NCI-H460 (cell line): ENCODE data around the gene NAT9. TPM values are rescaled to one million over a fixed set of nuclear protein-coding genes. Genes with fewer than 3 reads are reported as not detected.

Experiments
- DNase-seq: peaks from one replicate; pipeline ENCODE4 v3.0.0-alpha.2; 2016; ENCODE audit warnings: low read depth; ENCODE audit errors: extremely low read depth
- total RNA-seq: library from RNA; depleted of rRNA; stranded (reverse); fragments of >200 nt; shearing (Covaris generic); gene quantifications from 2 replicates; pipeline ENCODE4 v1.2.3, GENCODE V29; 2014

Gene NAT9
- total RNA-seq, 1 experiment from 2014 or later, result 33.8 TPM

DNA sequence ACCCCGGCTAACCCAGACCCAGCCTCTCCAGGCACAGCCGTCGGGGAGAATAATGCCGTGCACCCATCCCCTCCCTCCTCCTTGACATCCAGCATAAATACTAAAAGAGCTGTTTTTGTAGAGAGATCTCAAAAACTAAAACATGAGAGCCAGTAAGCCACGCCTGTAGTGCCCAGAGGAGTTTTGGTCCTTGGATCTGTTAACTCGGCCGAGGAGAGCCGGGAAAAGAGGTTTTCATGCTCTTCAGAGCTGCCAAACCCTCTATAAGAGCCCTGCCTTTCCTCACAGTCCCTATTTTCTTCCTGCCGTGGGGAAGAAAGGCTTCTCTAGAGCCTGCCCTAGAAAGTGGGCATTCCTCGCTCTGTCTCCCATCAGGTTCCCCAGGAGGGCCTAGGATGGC is 30.2 kb upstream of the NAT9 start:
- DNase-seq, result no peak

DNA sequence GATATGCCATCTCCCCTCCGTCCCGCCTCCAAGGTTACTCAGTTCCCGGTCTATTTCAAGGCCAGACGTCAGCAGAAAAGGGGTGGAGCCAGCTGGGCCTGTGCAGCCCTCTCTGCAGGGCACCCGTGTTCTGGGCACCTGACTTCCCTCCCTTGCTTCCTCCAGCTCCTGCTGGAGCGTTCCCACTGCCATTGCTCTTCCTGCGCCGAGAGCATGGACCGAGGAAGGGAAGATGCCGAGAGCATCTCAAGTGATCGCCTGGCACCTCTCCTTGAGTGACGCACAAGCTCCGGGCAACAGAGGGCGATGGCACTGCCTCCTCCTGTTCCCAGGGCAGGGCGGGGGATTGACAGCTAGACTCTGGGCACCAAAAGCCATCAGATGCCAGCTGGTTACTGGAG is 29.4 kb upstream of the NAT9 start:
- DNase-seq, result no peak

DNA sequence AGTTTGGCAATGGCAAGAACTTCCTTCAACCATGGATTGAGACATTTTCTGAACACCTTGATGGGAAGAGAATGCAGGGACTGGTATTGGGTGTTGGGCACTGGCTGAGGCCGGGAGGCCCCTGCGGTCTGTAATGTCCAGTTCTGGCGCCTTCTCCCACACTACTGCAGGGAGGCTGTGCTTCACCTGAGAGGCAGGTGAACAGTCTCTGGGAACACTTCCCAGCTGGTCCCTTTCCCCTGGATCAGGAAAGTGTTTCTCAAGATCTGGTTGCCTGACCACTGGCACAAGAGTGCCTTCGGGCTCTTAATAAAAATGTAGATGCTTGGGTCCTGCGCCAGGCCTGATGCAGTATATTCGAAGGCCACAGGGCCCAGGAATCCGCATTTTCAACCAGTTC is 28.5 kb upstream of the NAT9 start:
- no peak for DNase-seq

DNA sequence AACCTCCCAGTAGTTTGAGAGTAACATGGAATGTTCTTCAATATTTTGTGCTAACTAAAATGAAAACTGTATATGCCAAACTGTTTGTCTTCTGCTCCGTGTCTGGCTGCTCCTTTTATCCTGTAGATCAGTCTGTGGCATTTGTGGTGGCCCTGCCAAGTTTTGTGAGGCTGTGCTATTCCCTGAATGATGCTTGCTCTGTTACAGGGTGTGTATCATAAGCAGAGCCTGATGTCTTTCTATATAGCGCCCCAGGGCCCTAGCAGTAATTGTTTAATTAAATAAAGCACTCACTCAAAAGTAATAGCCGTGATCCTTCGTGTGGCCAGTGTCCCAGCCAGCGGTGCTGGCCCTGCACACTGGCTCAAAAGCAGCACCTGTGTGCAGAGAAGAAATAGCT is 27.8 kb upstream of the NAT9 start:
- no peak for DNase-seq

DNA sequence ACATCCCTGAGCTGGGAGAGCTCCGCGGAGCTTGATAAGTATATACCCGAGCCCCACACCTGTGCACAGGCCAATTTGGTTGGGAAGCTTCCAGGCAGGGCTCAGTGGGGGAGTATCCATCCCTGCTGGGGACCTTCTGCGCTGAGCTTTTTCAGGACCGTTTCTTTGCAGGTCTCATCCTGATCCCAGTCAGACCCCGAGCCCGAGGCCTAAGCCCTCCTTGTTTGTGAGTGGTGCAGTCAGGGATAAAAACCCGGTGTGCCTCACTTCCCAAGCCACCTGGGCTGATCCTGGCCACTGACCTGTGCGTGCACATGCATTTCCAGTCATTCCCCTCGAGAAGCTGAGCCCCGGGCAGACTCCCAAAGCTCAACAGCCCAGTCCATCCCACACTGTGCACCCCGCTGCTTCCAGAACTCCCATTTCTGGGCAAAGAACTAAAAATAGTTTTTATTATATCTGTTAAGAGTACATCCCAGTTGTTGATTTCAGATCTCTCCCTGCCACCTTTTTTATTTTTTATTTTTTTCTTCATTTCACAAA is 27.3 kb upstream of the NAT9 start:
- no peak for DNase-seq

DNA sequence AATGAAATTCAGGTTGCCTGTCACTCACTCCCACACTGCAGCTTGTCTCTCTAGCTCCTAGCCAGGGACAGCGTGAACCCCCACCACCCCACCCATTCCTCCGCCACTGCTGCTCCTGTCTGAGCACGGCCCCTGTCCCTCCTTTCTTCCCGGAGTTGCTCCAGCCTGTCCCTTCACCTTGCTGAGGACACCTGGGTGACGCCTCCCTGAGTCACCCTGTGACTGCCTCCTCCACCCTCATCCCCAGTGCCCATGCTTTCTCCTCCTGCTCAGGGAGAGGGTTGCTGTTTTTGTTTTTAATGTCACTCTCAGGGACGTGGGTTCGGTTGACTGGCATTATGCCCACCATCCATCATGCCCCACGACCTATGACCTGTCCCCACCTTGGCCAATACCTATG is 25.8 kb upstream of the NAT9 start:
- no peak for DNase-seq

DNA sequence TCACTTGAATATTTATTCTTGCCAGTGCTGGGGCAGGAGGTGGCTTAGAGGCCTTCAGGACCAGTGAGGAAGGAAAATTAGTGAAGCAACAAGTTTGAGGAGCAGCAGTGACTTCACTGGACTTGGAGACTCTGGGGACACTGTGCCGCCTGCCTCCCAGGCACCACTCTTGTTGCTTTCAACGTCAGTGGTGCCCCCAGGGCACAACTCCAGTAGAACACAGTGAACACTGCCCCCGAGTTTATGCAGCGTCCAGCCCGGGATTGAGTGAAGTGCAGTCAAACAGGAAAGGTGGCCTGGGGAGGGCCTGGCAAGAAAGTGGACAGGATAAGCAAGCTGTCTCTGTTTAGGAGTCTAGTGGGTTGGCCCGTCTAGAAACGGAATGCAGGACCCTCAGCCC is 24.4 kb upstream of the NAT9 start:
- DNase-seq, result no peak

DNA sequence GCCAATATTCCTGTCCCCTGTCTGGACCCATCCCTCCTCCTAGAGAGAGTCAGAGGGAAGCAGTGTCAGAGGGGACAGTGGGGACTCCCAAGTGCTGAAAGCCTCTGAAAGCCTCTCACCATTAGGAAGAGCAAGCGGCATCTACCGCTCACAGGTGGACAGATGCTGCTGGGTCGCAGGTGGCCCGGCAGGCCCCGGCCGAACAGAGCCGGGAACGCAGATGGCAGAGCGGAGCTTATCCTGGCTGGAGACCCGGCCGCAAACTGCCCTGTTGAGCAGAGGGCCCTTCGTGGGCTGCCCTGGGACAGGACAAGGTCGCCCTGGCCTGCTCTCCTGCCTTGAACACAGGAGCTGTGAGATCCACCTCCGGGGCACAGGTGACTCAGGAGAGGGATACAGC is 23.0 kb upstream of the NAT9 start:
- no peak for DNase-seq

DNA sequence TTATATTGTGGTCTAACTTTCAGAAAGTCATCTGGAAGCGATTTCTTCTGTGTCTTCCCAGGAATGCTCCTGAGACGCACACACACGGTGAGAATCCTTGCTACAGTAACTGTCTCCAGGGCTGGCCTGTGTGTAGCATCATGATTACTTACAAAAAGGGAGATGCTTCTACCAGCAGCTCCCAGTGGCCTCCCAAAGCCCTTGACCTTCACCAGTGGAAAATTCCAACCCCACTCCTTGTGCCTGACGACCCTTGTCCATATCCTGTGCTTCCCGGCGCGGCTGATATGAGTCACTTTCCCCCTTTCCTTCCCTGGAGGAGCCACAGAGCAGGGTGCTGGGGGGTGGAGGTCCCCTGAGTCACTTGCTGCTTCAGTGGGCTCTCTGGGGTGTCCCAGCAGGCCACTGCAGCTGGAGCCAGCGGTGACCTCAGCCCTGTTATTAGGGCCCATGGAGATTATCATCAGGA is 22.1 kb upstream of the NAT9 start:
- DNase-seq, result no peak

DNA sequence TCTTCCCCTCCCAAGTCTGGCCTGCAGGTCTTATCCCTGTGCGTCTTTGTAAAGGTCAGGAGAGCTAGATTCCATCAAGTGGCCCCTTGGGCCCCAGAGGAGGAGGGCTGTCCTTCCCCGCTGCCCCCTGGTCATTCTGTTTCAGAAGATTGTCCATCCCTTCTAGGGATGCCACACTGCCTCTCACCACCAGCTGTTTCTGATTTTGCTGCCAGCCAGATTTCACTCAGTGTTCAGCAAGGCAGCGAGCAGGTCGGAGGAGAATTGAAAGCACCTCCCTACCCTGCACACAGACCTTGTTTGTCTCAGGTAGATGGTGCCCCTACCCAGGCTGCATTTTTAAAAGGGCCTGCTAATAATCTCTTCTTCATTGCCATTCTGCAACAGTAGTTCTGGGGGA is 21.7 kb upstream of the NAT9 start:
- DNase-seq, result no peak

DNA sequence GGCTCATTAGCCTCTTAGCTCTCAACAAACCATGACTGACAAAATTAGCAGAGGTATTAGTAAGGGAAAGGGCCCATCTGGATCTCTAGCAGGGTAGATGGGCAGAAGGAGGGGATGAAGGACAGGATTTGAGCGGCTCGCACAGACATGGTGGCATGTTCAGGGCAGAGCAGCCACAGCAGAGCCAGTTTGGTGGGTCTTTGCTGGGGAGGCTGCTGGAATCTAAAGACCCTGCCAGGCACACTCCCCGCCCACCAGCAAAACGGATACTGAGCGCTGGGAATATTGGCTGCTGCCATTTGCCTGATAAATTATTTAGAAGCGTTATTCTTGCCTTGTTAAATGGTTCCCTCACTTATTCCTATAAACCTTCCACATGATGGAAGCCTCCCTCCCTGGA is 20.7 kb upstream of the NAT9 start:
- DNase-seq, result no peak

DNA sequence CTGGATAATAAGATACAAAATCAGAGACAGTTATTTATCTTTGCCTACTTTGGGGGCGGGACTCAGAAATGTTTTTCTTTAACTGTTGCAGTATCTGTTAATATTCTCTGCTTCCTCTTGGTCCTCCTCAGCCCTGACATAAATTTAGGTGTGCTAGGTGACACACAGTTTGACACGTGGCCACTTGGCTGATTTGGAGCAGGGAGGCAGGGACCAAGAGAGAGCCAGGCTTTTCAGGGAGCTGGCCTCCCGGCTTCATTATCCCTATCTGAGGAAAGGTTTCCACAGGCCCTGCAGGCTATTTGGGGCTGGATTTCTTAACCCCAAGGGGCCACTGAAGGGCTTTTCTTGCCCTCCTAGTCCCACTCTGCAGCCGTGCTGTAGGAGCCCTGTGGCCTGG is 20.1 kb upstream of the NAT9 start:
- no peak for DNase-seq

DNA sequence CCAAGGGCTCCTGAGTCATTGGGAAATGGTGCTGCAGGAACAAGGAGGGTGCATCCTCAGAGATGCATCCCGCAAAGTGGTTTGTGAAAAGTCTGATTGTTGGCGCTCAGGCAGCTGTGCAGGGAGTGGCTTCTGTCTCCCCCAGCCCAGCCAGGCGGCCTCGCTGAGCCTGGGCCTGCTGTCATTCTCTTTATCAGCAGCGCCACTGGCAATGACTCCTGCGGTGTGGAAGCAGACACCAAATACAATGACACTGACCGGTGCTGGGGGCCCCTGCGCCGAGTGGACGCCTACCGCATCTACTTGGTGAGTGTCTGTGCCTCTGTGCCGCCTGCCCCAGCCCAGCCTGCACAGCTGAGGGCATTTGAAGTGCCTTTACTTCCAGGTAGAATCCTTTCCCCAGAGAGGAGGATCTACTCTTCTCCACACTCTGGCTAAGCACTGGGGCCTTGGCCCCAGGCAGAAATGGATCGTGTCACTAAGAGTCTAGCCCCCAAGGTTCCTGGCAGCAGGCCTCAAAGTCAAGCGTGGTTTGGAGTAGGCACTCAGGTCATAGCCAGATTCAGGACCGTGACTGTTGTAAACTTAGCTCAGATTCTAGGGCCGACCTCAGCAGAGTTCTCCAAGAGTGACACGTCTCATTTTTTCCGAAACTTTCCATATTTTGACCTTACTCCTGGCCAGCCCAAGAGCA is 19.3 kb upstream of the NAT9 start:
- DNase-seq, result no peak

DNA sequence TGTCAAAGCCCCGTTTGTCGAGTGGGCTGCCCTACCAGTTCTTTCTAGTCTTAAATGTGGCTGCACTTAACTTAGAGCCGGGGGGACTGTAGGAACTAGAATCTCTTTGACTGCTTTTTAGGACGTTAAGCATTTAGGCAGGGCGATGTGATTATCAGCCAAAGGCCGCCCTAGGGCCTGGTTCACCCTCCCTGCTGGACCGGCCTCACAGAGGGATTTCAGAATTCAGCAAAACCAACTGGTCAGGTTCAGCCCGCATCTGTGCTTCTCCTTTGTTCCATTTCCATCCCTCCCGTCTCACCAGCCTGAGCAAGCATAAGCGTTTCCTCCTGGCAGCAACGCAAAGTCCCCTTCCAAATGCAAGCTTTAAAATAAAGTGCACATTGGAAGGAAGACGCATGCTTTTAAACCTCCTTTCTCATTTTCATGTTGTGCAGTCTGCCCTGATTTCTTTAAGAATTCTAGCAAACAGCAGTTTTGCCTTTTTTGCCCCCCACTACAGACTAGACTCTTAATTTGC is 16.5 kb upstream of the NAT9 start:
- no peak for DNase-seq

DNA sequence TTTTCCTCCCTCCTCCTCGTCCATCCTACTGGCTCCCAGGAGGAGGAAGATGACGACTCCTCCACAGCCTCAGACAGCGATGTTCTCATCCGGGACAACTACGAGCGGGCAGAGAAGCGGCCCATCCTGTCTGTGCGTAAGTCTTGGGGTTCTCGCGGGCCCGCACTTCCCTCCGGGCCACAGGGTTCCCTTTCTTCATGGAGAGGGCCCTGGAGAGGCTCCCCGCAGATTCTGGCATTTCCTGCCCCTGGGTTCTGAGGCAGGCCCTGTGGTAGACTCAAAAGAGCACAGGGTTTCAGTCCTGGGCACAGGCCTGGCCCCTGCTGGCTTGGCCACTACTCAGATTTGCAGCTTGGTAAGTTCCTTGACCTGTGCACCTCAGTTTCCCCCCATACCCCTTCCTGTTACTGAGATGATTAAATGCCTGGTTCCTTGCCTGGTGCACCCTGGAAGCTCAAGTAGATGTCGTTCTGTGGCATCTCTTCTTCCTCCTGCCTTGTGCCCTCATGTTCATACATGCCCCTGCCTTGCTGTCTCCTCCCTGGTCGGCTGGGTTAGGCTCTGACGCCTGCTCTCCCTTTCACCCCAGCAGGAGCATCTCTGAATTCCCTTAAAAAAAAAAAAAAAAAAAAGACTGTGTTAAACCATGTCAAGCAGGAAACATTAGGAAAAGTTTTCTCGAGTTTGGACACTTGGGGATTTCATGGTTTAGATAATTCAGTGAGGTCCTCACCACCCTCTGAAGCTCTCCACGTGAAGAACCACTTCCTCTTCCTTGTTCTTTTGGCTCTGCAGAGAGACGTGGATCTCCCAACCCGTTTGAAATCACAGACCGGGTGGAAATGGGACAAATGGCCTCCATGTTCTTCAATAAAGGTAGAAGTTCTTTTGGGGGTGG is 14.3 kb upstream of the NAT9 start:
- DNase-seq, result no peak

DNA sequence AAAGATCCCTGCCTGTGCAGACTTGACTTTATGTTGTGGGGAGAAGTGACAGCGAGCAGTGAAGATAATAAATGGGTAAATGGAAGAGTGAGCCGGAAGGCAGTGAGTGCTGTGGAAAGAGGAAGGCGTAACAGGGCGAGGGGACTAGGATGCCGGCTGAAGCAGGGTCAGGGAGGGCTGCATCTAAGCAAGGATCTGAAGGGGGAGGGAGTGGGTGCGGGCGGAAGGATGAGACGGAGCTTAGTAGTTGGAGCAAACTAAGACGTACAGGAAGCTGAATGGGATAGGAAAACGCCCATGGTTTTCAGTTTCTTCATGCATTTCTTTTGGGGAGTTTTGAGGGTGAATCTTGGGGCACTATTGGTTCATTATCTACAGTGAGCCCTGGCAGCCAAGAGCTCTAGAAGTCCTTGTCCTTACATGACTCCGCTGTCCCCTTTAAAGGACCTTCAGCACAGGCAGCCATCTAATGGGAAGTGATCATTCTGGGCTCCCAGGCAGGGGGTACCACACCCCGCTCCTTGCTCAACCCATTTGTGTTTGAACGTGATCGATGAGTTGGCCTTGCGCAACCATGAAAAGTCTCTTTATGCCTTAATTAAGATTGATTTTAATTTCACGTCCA is 10.4 kb upstream of the NAT9 start:
- no peak for DNase-seq

DNA sequence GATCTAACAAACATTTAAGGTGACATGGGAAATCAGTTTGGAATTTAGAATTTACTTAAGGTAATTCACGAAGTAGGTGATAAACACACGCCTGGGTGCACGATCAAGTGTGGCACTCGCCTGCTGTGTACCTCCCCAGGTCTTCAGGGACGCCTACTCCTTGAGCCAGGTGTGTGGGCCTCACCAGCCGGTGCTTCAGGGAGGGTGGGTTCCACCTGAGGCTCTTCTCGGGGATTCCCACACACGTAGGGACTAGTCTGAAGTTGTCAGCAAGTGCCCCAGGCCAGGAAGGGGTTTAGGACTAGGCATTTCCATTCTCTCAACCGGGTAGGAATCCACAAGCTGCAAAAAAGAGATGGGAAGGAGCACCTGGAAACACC is 9.8 kb upstream of the NAT9 start:
- no peak for DNase-seq

DNA sequence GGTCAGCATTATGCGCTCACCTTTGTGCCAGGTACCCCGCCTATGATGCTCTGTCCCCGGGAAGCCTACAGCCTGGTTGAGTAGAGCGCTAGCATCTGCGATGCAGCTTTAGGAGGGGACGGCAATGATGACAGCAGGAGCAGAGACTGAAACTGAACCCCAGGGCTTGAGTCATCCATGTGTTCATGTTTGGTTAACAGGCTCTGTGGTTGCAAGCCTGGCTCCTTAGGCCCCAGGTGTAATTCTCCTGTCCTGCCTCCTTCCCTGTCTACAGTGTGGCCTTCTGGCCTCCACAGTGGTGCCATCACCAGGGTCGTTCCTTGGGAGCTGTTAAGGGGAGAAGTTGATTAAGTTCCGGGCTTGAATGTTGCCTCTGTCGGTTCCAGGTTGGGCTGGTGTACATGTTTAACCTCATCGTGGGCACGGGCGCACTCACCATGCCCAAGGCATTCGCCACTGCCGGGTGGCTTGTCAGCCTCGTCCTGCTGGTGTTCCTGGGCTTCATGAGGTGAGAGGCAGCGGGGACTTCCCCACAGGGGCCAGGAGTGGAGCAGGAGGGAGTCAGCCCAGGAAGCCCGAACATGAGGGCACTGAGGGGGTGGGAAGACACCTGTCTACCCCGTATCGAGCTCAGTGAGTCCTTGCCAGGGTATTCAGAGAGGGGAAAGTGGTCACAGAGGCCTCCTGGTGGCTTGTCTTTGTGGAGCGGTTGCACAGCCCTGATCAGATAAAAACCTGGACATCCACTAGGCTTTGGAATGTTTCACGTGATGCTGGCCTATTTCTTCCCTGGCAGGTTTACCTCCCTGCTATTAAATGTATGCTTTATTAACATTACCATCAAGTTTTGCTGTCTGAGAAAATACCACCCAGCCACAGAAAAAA is 9.2 kb upstream of the NAT9 start:
- no peak for DNase-seq

DNA sequence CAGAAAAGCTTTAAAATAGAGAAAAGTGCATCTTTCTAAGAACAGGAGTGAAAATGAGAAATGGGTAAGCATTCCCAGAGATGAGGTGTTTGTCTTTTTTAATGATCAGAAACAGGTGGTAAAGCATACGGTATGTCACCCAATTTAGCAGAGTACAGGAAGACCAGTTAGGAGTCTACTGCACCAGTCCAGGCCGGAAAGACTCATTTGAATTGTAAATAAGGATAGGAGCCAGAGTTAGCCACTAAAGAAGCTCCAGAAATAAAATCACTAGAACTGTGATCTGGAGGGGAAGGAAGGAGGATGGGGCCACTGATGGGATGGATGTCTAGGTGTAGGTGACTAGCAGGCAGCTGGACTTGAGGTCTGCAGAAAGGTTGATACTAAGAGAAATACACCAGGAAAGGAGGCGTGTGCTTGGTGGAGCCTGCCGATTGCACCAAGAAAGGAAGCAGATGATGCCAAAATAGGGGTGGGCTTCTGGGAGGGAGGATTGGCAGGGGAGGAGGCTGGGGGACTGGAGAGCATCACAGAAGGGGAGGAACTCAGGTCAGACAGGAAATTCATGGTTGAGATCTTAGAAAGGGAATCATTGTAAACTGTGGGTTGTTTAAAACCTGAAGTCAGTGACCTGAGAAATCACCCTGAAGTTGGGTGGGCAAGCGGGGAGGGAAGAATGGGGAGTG is 8.1 kb upstream of the NAT9 start:
- no peak for DNase-seq

DNA sequence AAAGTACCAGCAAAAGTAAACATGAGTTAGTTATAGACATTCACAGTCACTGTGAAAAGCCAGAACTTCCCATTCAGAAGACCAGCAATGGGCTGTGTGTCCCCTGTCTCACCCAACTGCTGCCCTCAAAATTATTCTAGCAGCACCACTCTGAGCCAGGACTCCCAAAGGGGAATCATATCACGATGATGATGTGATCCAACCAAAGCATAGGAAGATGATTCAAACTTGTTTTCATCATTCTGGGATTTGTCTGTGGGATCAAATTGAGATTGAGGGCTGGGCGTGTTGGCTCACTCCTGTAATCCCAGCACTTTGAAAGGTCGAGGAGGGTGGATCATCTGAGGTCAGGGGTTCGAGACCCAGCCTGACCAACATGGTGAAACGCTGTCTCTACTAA is 6.4 kb upstream of the NAT9 start:
- DNase-seq, result no peak
